Lung microvascular endothelial cell (primary cell): ENCODE data around the gene ARHGAP9. TPM values are rescaled to one million over a fixed set of nuclear protein-coding genes. Genes with fewer than 3 reads are reported as not detected.
"Not testable (repeated sequence)": the region's sequence is repeated elsewhere in the genome, so short reads cannot be mapped to it uniquely, and the experiment has no call there.

Experiments used
- DNase-seq, 2 donors: peaks; one replicate each; pipeline versions ENCODE4 v3.0.0 to v3.0.0-alpha.2; 2010; ENCODE audit warnings: low read depth in 2 of 2
- total RNA-seq: library from RNA; depleted of rRNA; stranded (reverse); fragments of >200 nt; gene quantifications from 2 replicates; pipeline ENCODE4 v1.2.1, GENCODE V29; 2014

Gene ARHGAP9
- total RNA-seq, 1 donor from 2014 or later, result not detected

- peak; percentile 95 to 98 for DNase-seq
Observed at GRCh38 chr12:57459055-57459749, 20.5 kb downstream of the ARHGAP9 start.

GRCh38 chr12:57458665-57459054 lies 21.0 kb downstream of the ARHGAP9 start:
- no peak for DNase-seq

- DNase-seq, result no peak
Observed at GRCh38 chr12:57456737-57457490, 22.8 kb downstream of the ARHGAP9 start.

- peak; percentile 54 to 60 for DNase-seq
Observed at GRCh38 chr12:57456145-57456700, 23.4 kb downstream of the ARHGAP9 start.

- no peak for DNase-seq
Observed at GRCh38 chr12:57455374-57456144, 24.1 kb downstream of the ARHGAP9 start.

GRCh38 chr12:57454566-57455373 lies 24.9 kb downstream of the ARHGAP9 start, which contains the start of gene INHBE:
Gene INHBE, plus strand, starts transcription at chr12:57455307. Its CDS starts 230 bp downstream, at chr12:57455537.
- DNase-seq, result no peak

GRCh38 chr12:57454213-57454565 lies 25.5 kb downstream of the ARHGAP9 start:
- DNase-seq, result no peak

GRCh38 chr12:57452937-57453509 lies 26.6 kb downstream of the ARHGAP9 start:
- DNase-seq, result peak; percentile 84 to 85

- peak in 1 of 2 donors; percentile 87 for DNase-seq
Observed at GRCh38 chr12:57452181-57452936, 27.3 kb downstream of the ARHGAP9 start.

GRCh38 chr12:57451233-57451778 lies 28.4 kb downstream of the ARHGAP9 start:
- DNase-seq, result no peak

GRCh38 chr12:57450057-57450456 lies 29.6 kb downstream of the ARHGAP9 start:
- no peak for DNase-seq

- no peak for DNase-seq
Observed at GRCh38 chr12:57449375-57449774, 30.3 kb downstream of the ARHGAP9 start.

GRCh38 chr12:57448669-57449068 lies 31.0 kb downstream of the ARHGAP9 start:
- no peak for DNase-seq

GRCh38 chr12:57446292-57446960 lies 33.2 kb downstream of the ARHGAP9 start:
- no peak for DNase-seq

GRCh38 chr12:57444744-57445143 lies 34.9 kb downstream of the ARHGAP9 start:
- no peak for DNase-seq

- DNase-seq, result not testable (repeated sequence)
Observed at GRCh38 chr12:57444337-57444736, 35.3 kb downstream of the ARHGAP9 start.

- DNase-seq, result no peak
Observed at GRCh38 chr12:57441846-57442427, 37.7 kb downstream of the ARHGAP9 start.

- DNase-seq, result not testable (repeated sequence)
Observed at GRCh38 chr12:57441393-57441792, 38.3 kb downstream of the ARHGAP9 start.
